Forelimb muscle (tissue), 1 donor: Measurements from ENCODE around the gene SAMD4A. TPM values are rescaled to one million over a fixed set of nuclear protein-coding genes. Genes with fewer than 3 reads are reported as not detected.

Experiments used
- DNase-seq: peaks from one replicate; pipeline ENCODE4 v3.0.0-alpha.2; 2013; ENCODE audit warnings: low read depth
- polyA plus RNA-seq: library from polyadenylated mRNA; unstranded; fragments of 120-200 nt; gene quantifications from one replicate; pipeline ENCODE4 v1.2.1, GENCODE V29; 2013; ENCODE audit not compliant: insufficient read length

The SAMD4A gene
- polyA plus RNA-seq, 1 donor = 65.1 TPM

- no peak for DNase-seq
These were observed 215.2 kb downstream of the SAMD4A start for GRCh38 chr14:54781961-54782750.

GRCh38 chr14:54782751-54783659 is 216.1 kb downstream of the SAMD4A start:
- DNase-seq = no peak

GRCh38 chr14:54783660-54784015 is 216.7 kb downstream of the SAMD4A start:
- DNase-seq = no peak

GRCh38 chr14:54784060-54784459 is 217.1 kb downstream of the SAMD4A start:
- no peak for DNase-seq

GRCh38 chr14:54784657-54785056 is 217.7 kb downstream of the SAMD4A start:
- DNase-seq = no peak

GRCh38 chr14:54785136-54785777 is 218.3 kb downstream of the SAMD4A start:
- no peak for DNase-seq

GRCh38 chr14:54785778-54786770 is 219.1 kb downstream of the SAMD4A start:
- DNase-seq = no peak

GRCh38 chr14:54786838-54787237 is 219.9 kb downstream of the SAMD4A start:
- no peak for DNase-seq

- DNase-seq = no peak
These were observed 220.3 kb downstream of the SAMD4A start for GRCh38 chr14:54787261-54787660.

- no peak for DNase-seq
These were observed 221.8 kb downstream of the SAMD4A start for GRCh38 chr14:54788701-54789100.

- no peak for DNase-seq
These were observed 222.2 kb downstream of the SAMD4A start for GRCh38 chr14:54789166-54789565.

- no peak for DNase-seq
These were observed 223.0 kb downstream of the SAMD4A start for GRCh38 chr14:54789781-54790480.

- no peak for DNase-seq
These were observed 224.1 kb downstream of the SAMD4A start for GRCh38 chr14:54791001-54791400.

- no peak for DNase-seq
These were observed 225.4 kb downstream of the SAMD4A start for GRCh38 chr14:54792288-54792687.

- DNase-seq = no peak
These were observed 227.2 kb downstream of the SAMD4A start for GRCh38 chr14:54794159-54794558.

GRCh38 chr14:54794796-54795195 is 227.9 kb downstream of the SAMD4A start:
- DNase-seq = no peak

GRCh38 chr14:54796961-54797360 is 230.0 kb downstream of the SAMD4A start:
- DNase-seq = no peak

- no peak for DNase-seq
These were observed 230.6 kb downstream of the SAMD4A start for GRCh38 chr14:54797556-54797955.

GRCh38 chr14:54797986-54798385 is 231.1 kb downstream of the SAMD4A start:
- no peak for DNase-seq

GRCh38 chr14:54798465-54799124 is 231.7 kb downstream of the SAMD4A start:
- DNase-seq = no peak
